NCI-H1048 (cell line): ENCODE data around the gene POMGNT2.

Source experiments
- DNase-seq: peaks from one replicate; lab custom pipeline; 2025; lab: John Stamatoyannopoulos, UW

POMGNT2 gene

DNA sequence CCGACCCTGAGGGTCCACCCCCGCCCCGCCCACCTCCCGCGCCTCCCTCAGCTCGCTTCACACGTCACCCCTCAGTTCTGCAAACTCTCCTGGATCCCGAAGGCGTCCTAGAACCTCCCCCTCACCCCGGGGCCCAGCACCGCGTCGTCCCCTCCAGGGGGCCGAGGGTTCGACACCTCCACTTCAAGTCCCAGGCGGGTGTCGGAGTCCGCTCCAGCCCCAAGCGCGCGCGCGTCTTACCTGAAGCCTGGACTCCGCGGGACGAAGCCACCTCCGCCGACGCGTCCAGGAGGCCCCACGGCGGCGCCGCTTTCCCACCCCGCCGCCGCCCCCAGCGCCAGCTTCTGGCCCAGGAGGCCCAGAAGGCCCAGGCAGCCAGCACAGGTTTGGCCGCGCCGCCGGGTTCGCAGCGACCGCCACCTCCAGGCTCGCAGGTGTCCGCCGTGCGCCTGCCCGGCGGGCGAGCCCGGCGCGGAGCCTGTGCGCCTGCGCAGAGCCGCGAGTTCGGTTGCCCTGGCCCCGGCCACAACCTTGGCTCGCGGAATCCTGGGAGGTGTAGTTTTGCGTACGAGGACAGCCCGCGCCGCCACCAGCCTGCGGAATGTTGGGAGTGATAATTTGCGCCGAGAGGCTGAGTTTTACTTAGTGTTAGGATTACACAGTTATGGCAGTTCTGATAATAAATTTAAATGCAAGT, at the start of gene POMGNT2:
POMGNT2 (minus strand) TSS at position 484 of the 697 bp plus-strand sequence. CDS start 24,648 bp downstream, outside the sequence.
- DNase-seq: peak; percentile 76

- DNase-seq: no peak
These were observed 49.1 kb upstream of the POMGNT2 start for GRCh38 chr3:43154980-43155379.

DNA sequence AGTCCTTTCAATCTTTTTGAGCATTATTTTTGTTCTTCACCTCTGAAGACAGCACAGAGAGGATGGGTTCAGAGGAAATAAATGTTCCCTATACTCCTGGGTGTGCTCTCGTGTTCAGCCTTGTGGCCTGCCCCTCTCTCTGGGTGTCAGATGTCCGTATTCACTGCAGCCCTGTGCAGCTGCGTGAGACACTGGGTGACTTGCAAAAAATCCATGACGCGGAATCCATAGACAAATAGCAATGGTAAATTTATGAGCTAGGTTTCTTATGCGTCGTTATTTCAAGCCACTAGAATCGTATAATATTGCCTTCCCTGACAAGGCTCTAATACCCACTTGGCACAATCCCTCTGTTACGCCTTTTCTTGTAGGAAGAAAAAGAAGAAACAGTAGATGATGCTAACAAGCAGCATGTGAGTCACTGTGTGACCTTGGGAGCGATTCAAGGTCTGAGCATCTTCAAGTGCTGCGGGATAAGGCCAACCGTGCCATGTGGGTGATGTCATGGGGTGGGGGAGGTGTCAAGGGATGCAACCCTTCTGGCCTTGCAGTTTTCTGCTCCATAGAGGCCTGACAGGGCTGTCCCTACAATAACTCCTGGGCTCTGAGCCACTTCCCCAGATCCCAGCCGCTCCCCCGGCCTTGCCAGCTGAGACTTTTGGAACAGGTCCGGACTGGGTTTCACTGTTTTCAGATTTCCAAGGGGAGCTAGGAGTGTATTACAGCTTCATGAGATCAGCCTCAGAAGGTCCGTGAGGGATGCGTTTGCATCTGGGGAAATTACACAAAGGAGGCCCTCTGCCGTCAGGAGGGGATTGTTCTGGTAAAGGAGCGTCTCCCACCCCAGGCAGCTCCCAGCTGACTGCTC, 47.6 kb upstream of the POMGNT2 start:
- DNase-seq: no peak

DNA sequence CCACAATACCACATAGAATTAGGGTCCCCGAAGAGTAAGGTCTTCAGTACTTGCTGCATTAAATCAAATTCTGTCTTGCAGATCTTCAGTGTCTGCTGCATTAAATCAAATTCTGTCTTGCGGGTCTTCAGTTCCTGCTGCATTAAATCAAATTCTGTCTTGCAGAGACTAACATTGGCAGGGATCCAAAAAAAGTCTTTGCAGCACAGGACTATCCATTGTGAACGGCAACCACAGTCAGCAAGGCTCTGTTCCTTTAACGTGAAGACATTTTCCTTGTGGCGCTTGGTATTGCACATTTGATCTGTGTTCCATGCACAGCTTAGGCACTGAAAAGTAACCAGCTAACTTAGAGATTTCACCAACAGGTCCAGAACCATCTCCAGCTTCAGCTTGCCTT, 46.8 kb upstream of the POMGNT2 start:
- no peak for DNase-seq

DNA sequence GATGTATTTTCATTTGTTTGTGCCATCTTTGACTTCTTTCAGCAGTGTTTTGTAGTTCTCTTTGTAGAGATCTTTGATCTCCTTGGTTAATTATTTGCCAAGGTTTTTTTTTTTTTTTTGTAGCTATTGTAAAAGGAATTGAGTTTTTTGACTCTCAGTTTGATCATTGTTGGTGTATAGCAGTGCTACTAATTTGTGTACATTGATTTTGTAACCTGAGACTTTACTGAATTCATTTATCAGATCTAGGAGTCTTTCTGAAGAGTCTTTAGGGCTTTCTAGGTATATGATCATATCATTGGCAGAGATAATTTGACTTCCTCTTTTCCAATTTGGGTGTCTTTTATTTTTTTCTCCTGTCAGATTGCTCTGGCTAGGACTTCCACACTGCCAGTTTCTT, 42.2 kb upstream of the POMGNT2 start:
- DNase-seq: no peak

- DNase-seq: no peak
These were observed 40.7 kb upstream of the POMGNT2 start for GRCh38 chr3:43146599-43146998.

DNA sequence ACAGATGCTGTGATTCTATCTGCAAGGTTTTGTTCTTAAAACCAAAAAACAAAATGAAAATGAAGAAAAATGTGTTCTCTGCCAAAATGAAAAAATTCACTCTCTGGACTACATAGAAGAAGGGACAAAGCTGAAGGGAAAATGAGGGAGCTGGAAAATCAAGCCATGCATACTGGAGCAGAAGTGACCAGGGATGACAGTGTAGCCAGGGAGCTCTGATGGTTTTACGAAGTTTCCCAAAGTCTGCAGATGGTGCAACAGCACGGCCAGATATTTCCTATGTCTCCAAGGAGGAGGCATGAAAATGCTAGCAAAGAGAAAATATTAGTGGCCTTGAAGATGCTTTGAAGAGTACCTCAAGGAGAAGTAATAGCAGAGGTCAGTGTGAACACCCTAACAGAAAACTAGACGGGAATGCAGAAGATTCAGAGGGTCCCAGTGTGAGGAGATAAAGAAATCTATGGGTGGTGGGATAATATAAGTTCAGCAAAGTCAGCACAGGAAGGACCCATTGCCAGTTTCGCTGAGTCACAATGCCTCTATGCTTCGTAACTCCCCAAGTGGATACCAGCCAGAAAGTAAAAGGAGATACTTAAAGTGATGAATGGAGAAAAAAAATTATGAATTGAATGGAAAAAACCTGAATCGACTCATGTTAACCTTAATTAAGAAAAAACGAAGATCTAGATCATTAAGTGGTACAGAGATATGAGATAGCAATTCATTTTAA, 39.0 kb upstream of the POMGNT2 start:
- no peak for DNase-seq

- no peak for DNase-seq
These were observed 36.6 kb upstream of the POMGNT2 start for GRCh38 chr3:43142472-43142871.

GRCh38 chr3:43138488-43139231, 32.8 kb upstream of the POMGNT2 start:
- no peak for DNase-seq

DNA sequence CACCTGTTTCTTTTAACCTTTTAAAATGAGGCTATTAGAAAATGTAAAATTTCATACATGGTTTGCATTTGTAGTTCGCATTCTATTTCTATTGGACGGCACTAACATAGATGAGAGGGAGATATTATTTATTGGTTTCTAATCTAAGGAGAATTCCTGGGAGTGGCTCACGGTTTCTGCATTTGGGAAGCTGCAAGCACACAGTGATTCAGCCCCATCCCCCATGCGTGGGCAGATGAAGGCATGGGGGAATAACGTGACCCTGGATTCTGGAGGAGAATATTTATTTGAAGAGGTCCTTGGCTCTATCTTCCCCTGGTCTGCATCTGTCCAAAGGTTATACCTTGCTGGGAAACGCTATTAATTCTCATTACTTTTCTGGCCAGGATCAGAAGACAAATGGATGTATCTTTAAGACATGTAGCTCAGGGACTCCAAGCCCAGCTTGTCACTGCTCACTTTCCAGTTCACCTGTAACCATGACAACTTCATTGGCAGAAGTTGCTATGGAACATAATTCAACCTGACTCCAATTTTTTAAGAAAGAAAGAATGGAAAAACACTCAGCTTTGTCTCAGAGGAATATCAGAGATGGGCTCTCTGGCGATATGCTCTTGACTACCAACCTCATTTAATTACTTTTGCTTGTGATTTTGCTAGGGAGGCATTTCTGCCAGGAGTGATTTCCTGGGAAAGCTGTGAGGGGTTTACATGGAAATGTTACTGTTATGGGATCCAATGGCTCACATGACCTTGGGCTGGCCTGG, 27.2 kb upstream of the POMGNT2 start:
- no peak for DNase-seq

GRCh38 chr3:43132193-43132592, 26.3 kb upstream of the POMGNT2 start:
- no peak for DNase-seq

DNA sequence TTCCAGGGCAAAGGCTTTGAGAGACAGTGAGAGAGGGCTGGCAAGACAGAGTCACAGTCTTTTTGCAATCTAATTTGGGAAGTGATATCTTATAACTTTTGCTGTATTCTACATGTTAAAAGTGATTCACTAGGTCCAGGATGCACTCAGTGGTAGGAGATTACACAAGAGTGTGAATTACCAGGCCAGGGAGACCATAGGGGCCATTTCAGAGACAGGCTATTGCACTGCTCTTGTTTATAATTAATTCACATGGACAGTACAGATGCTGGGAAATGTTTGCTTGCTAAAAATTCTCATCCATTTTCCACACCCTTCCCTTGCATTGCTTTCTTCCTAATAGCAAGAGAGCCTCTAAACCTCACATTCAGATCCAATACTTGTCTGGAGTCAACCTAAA, 22.6 kb upstream of the POMGNT2 start:
- DNase-seq: no peak

DNA sequence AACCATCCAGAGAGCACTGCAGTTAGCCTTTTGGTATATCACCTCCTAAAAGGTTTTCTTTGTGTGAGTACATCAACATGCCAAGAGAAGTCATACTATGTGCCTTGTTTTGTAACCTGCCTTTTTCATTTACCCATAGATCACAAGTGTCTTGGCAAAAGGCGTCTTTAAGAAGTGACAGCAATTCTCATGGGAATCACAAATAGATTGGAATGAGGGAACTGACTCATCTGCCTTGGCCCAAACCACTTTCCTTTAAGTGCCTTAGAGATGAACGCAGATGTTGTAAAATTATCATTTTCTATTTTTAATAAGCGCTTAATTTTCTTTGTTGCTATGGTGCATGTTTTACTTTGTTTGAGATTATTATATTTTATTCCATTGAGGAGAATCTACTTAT, 20.7 kb upstream of the POMGNT2 start:
- DNase-seq: no peak

- DNase-seq: no peak
These were observed 18.0 kb upstream of the POMGNT2 start for GRCh38 chr3:43123895-43124294.

DNA sequence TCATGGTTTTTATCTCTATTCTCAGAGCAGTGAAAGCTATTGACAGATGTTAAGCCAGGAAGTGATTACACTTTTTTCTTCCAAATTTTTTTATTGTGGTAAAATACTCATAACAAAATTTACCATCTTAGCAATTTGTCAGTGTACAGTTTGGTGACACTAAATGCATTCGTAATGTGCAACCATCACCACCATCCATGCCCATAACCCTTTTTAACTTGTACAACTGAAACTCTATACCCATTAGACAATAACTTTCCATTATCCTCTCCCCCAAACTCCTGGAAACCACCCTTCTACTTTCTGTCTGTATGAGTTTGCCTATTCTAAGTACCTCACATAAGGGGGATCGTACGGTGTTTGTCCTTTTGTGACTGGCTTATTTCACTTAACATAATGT, 15.1 kb upstream of the POMGNT2 start:
- DNase-seq: no peak

GRCh38 chr3:43117257-43117656, 11.4 kb upstream of the POMGNT2 start:
- DNase-seq: no peak

- DNase-seq: no peak
These were observed 7.8 kb upstream of the POMGNT2 start for GRCh38 chr3:43113671-43114070.

DNA sequence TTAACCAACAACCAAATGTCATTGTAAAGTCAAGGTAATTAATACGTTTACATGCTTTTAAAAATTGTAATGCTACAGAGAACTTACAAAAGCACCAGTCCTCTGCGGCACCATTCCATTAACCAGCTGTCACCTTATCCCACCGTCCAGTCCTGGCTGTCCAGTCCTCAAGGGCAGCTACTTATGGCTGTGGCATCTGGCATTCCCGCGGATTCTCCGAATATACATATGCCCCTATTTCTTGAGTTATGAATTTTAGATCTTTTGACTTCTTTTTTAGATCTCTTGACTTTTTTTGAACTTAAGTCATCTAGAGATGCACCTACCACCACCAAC, 382 bp upstream of the POMGNT2 start:
- no peak for DNase-seq

- DNase-seq: no peak
These were observed 951 bp downstream of the POMGNT2 start for GRCh38 chr3:43104660-43105595.

GRCh38 chr3:43104039-43104438, 1.8 kb downstream of the POMGNT2 start:
- DNase-seq: no peak
